H1 (cell line): Measurements from ENCODE around the gene GBF1. TPM values are rescaled to one million over a fixed set of nuclear protein-coding genes. Genes with fewer than 3 reads are reported as not detected.

ENCODE experiments used
- CTCF ChIA-PET: fragments of 300-600 bp; sonication (Branson Sonifier 250); formaldehyde crosslinking; loops from one replicate; lab custom pipeline; 2021; ENCODE audit not compliant: partially characterized antibody; lab: Charles Lee
- POLR2A ChIA-PET: fragments of 300-600 bp; sonication (Branson Sonifier 250); formaldehyde crosslinking; loops from one replicate; lab custom pipeline; 2021; ENCODE audit warnings: inconsistent platforms; ENCODE audit not compliant: partially characterized antibody; lab: Charles Lee
- DNase-seq, 2 experiments: peaks; one replicate each; pipeline versions ENCODE4 v3.0.0 to v3.0.0-alpha.2; 2010 to 2022; ENCODE audit warnings: low spot score in 2 of 2, low read depth in 1 of 2, mixed read lengths in 1 of 2
- FAIRE-seq: peaks from 2 replicates; lab custom pipeline; 2011; peaks lifted over from hg19 to GRCh38; lab: Jason Lieb, UNC
- H2AFZ ChIP-seq: 2 replicates; pipeline ENCODE4 v1.8.1; 2012; ENCODE audit warnings: low read length, inconsistent platforms
- H2AK5ac ChIP-seq: 2 replicates; pipeline ENCODE4 v1.6.1; 2013; ENCODE audit warnings: low read depth, low read length
- H2BK120ac ChIP-seq: replicated peaks from 2 replicates; pipeline ENCODE3; 2013; ENCODE audit warnings: low read depth, low read length, inconsistent platforms
- H2BK12ac ChIP-seq: 2 replicates; pipeline ENCODE4 v1.6.1; 2013; ENCODE audit warnings: low read depth, low read length
- H2BK15ac ChIP-seq: 2 replicates; pipeline ENCODE4 v1.6.1; 2013; ENCODE audit warnings: low read length
- H2BK20ac ChIP-seq: 2 replicates; pipeline ENCODE4 v1.6.1; 2013; ENCODE audit warnings: low read length
- H2BK5ac ChIP-seq: 2 replicates; pipeline ENCODE4 v1.6.1; 2013; ENCODE audit warnings: low read depth, low read length
- H3K14ac ChIP-seq: 2 replicates; pipeline ENCODE4 v1.6.1; 2013; ENCODE audit warnings: inconsistent platforms; ENCODE audit not compliant: insufficient read length
- H3K18ac ChIP-seq: 2 replicates; pipeline ENCODE4 v1.6.1; 2013; ENCODE audit warnings: low read length; ENCODE audit errors: extremely low read depth
- H3K23ac ChIP-seq: 2 replicates; pipeline ENCODE4 v1.6.1; 2013; ENCODE audit warnings: inconsistent platforms; ENCODE audit not compliant: insufficient read length
- H3K23me2 ChIP-seq: 2 replicates; pipeline ENCODE4 v1.6.1; 2013; ENCODE audit warnings: low read depth, low read length
- H3K27ac ChIP-seq: 2 replicates; pipeline ENCODE4 v1.6.1; 2011; ENCODE audit warnings: low read depth, low read length, inconsistent platforms
- H3K27me3 ChIP-seq, 4 experiments: replicated peaks in 1 of 4; 1 replicate in 1 of 4; 2 replicates in 3 of 4; pipeline versions ENCODE4 v1.6.1 to v1.8.1; 2011 to 2013; ENCODE audit warnings: low read length in 3 of 4, mild to moderate bottlenecking in 3 of 4, inconsistent platforms in 2 of 4, mixed read lengths in 2 of 4, moderate library complexity in 1 of 4; ENCODE audit not compliant: control insufficient read depth in 3 of 4, insufficient read depth in 3 of 4; ENCODE audit errors: extremely low read depth in 1 of 4
- H3K36me3 ChIP-seq, 4 experiments: 2 replicates each; pipeline versions ENCODE4 v1.6.1 to v1.8.1; 2011 to 2013; ENCODE audit warnings: mild to moderate bottlenecking in 4 of 4, low read length in 3 of 4, moderate library complexity in 2 of 4, control low read depth in 1 of 4, inconsistent platforms in 1 of 4; ENCODE audit not compliant: insufficient read depth in 4 of 4, control insufficient read depth in 2 of 4
- H3K4ac ChIP-seq: replicated peaks from 2 replicates; pipeline ENCODE3; 2013; ENCODE audit warnings: low read length, low read depth, mixed read lengths, inconsistent platforms; ENCODE audit not compliant: insufficient read length
- H3K4me1 ChIP-seq, 4 experiments: replicated peaks in 1 of 4; 1 replicate in 1 of 4; 2 replicates in 3 of 4; pipeline versions ENCODE4 v1.6.1 to v1.8.1; 2011 to 2013; ENCODE audit warnings: low read length in 3 of 4, inconsistent platforms in 2 of 4, mixed read lengths in 1 of 4; ENCODE audit not compliant: insufficient read depth in 4 of 4, control insufficient read depth in 3 of 4
- H3K4me2 ChIP-seq, 2 experiments: 2 replicates each; pipeline versions ENCODE4 v1.6.1 to v1.8.1; 2011 to 2013; ENCODE audit warnings: low read depth in 2 of 2, low read length in 2 of 2, control low read depth in 1 of 2, inconsistent platforms in 1 of 2, mild to moderate bottlenecking in 1 of 2; ENCODE audit not compliant: insufficient read depth in 1 of 2
- H3K4me3 ChIP-seq, 4 experiments: fragments of 200-600, 300-600 bp in 1 of 4; sonication (generic), shearing (Covaris generic), sonication (Bioruptor Twin) in 1 of 4; 2 replicates each; pipeline versions ENCODE4 v1.5.1 to v1.8.1; 2011 to 2016; ENCODE audit warnings: low read length in 4 of 4, low read depth in 3 of 4, control low read depth in 2 of 4, inconsistent platforms in 2 of 4, mild to moderate bottlenecking in 2 of 4, mixed read lengths in 1 of 4, moderate library complexity in 1 of 4; ENCODE audit not compliant: insufficient read depth in 2 of 4; ENCODE audit errors: extremely low read depth in 1 of 4
- H3K56ac ChIP-seq: replicated peaks from 2 replicates; pipeline ENCODE3; 2013; ENCODE audit warnings: low read depth, mild to moderate bottlenecking, mixed read lengths, low read length, inconsistent platforms; ENCODE audit not compliant: insufficient read length
- H3K79me1 ChIP-seq: 2 replicates; pipeline ENCODE4 v1.6.1; 2013; ENCODE audit warnings: low read depth, low read length, control low read depth
- H3K79me2 ChIP-seq, 2 experiments: 2 replicates each; pipeline versions ENCODE4 v1.6.1 to v1.8.1; 2012 to 2013; ENCODE audit warnings: low read length in 2 of 2, mild to moderate bottlenecking in 2 of 2, inconsistent platforms in 1 of 2; ENCODE audit not compliant: insufficient read depth in 2 of 2, control insufficient read depth in 1 of 2
- H3K9ac ChIP-seq, 4 experiments: replicated peaks in 1 of 4; 1 replicate in 1 of 4; 2 replicates in 3 of 4; pipeline versions ENCODE4 v1.6.1 to v1.8.1; 2011 to 2013; ENCODE audit warnings: low read depth in 3 of 4, low read length in 3 of 4, control low read depth in 2 of 4, mild to moderate bottlenecking in 2 of 4, moderate library complexity in 2 of 4, inconsistent platforms in 1 of 4; ENCODE audit errors: extremely low read depth in 1 of 4
- H3K9me3 ChIP-seq, 2 experiments: 2 replicates each; pipeline versions ENCODE4 v1.6.1 to v1.8.1; 2012 to 2013; ENCODE audit warnings: mild to moderate bottlenecking in 2 of 2, moderate library complexity in 2 of 2, control low read depth in 1 of 2, inconsistent platforms in 1 of 2, low read depth in 1 of 2, low read length in 1 of 2, mixed read lengths in 1 of 2; ENCODE audit not compliant: insufficient read depth in 2 of 2
- H4K20me1 ChIP-seq, 2 experiments: replicated peaks in 1 of 2; 2 replicates each; pipeline versions ENCODE3 to v1.8.1; 2011 to 2013; ENCODE audit warnings: inconsistent platforms in 2 of 2, low read length in 2 of 2, mild to moderate bottlenecking in 1 of 2; ENCODE audit not compliant: insufficient read depth in 2 of 2, control insufficient read depth in 1 of 2
- H4K5ac ChIP-seq: 2 replicates; pipeline ENCODE4 v1.6.1; 2013; ENCODE audit warnings: low read length, low read depth, mixed read lengths, inconsistent platforms; ENCODE audit not compliant: insufficient read length
- H4K8ac ChIP-seq: 2 replicates; pipeline ENCODE4 v1.8.0; 2013; ENCODE audit warnings: mild to moderate bottlenecking, moderate library complexity, low read length, inconsistent platforms; ENCODE audit not compliant: insufficient read depth; ENCODE audit errors: extremely low read depth
- H4K91ac ChIP-seq: replicated peaks from 2 replicates; pipeline ENCODE3; 2013; ENCODE audit warnings: low read length, mixed read lengths, inconsistent platforms; ENCODE audit not compliant: insufficient read length
- ASH2L ChIP-seq: fragments of 200-600, 300-600 bp; sonication (generic); IDR thresholded peaks from one replicate; pipeline ENCODE4 v1.7.1; 2017; ENCODE audit warnings: low read length
- BACH1 ChIP-seq: IDR thresholded peaks from 2 replicates; pipeline ENCODE4 v1.6.1; 2012; ENCODE audit warnings: low read length, improper control_type of control experiment
- EP300 ChIP-seq, 2 experiments: IDR thresholded peaks; 1 replicate in 1 of 2; 2 replicates in 1 of 2; pipeline ENCODE4 v1.6.1; 2011 to 2012; ENCODE audit warnings: low read depth in 2 of 2, low read length in 2 of 2, mild to moderate bottlenecking in 2 of 2, borderline replicate concordance in 1 of 2, inconsistent platforms in 1 of 2, moderate library complexity in 1 of 2
- FOSL1 ChIP-seq: IDR thresholded peaks from 2 replicates; pipeline ENCODE4 v1.6.1; 2011; ENCODE audit warnings: mild to moderate bottlenecking, low read depth, low read length, moderate library complexity; ENCODE audit not compliant: insufficient read depth
- HDAC6 ChIP-seq: IDR thresholded peaks from one replicate; pipeline ENCODE4 v1.7.1; 2012; ENCODE audit warnings: low read depth, mild to moderate bottlenecking, inconsistent platforms, low read length, moderate library complexity
- JUND ChIP-seq: IDR thresholded peaks from 2 replicates; pipeline ENCODE4 v1.6.1; 2011; ENCODE audit warnings: mild to moderate bottlenecking, improper control_type of control experiment, low read length
- NRF1 ChIP-seq: IDR thresholded peaks from 2 replicates; pipeline ENCODE4 v1.6.1; 2011; ENCODE audit warnings: mild to moderate bottlenecking, low read depth, low read length, improper control_type of control experiment
- SP2 ChIP-seq: IDR thresholded peaks from 2 replicates; pipeline ENCODE4 v1.6.1; 2012; ENCODE audit warnings: mild to moderate bottlenecking, low read length, inconsistent platforms
- SUZ12 ChIP-seq: fragments of 200-600 bp; sonication (generic); IDR thresholded peaks from 2 replicates; pipeline ENCODE4 v1.6.1; 2012; ENCODE audit warnings: mild to moderate bottlenecking, inconsistent platforms, low read length, moderate library complexity, mixed read lengths
- TEAD4 ChIP-seq: IDR thresholded peaks from 2 replicates; pipeline ENCODE4 v1.6.1; 2012; ENCODE audit warnings: low read depth, low read length, inconsistent platforms, mixed read lengths
- WGBS, 2 experiments: shearing (Covaris generic) in 1 of 2; methylation state at CpG; one replicate each; pipeline versions ENCODE4 v1.1.6 to v1.1.7; 2013 to 2015; ENCODE audit warnings: low lambda C conversion rate in 2 of 2, mixed read lengths in 2 of 2, inconsistent platforms in 1 of 2, low coverage in 1 of 2, missing lambda C conversion rate in 1 of 2; ENCODE audit not compliant: insufficient replicate concordance in 2 of 2, insufficient coverage in 1 of 2, insufficient read length in 1 of 2; ENCODE audit errors: extremely low coverage in 1 of 2, missing lambda C conversion rate in 1 of 2; 5-methylcytosine and 5-hydroxymethylcytosine counted together
- polyA plus RNA-seq, 7 experiments: library from polyadenylated mRNA; depleted of rRNA in 3 of 7; stranded (reverse) in 5 of 7; unstranded in 2 of 7; fragments of >200 nt in 5 of 7; fragments of 200-250 nt in 2 of 7; gene quantifications; 1 replicate in 5 of 7; 2 replicates in 1 of 7; 4 replicates in 1 of 7; pipeline versions ENCODE4 v1.2.1 to v1.2.3, GENCODE V29; 2011 to 2013; ENCODE audit warnings: missing spikeins in 2 of 7, mixed read lengths in 2 of 7
- total RNA-seq: library from RNA; stranded (reverse); fragmentation: NEBNext Ultra II Directional; extraction: Animal tissue kit (Norgen Biotek cat#: 25700); gene quantifications from 2 replicates; pipeline ENCODE4 v1.2.1, GENCODE V29; 2021

Gene GBF1
- total and polyA plus RNA-seq, 2 of the 8 experiments (the other 6 are each of a cell fraction or from before 2014, with no cell fraction given), result 11.0 to 25.5 TPM

DNA sequence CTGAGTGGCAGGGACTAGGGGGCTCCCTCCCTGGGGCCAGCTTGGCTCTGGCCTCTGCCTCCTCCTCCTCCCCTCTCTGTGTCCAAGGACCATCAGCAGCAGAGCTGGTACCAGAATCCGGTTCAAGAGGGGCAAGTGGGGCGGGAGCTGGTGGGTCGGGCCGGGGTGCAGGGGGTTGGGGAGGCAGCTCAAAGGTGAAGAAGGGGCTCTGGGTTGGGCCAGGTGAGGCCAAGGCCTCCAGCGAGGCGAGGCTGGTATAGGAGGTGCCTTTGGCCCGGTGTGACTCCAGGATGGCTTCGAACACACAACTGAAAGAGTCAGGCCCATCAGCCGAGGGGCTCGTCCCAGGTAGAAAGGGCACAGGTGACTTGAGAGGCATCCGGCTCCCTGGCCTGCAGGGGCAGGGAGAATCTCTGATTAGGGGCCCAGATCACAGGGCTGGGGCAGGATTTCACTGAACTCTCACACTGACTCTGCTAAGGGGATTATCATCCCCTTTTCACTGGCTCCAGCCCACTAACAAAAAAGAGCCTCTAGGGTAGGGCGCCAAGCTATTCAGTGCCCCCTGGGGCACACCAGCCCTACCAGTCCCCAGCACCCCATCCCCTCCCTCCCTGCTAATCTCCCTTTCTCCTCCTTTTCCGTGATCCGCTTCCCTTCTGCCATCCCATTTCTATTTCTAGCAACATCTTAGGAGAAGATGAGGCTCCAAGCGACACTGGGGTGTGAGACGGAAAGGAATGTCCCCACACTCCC, 168.7 kb downstream of the GBF1 start:
- no peaks in the 10 kb centered on the region for H4K20me1 ChIP-seq
- H2AK5ac ChIP-seq, result no peak overlapping the region
- H3K4me1 ChIP-seq, result peaks cover 13 to 38% (median 21%) of the 10 kb centered on the region in 4 experiments
- H4K5ac ChIP-seq, result no peak overlapping the region
- DNase-seq, result no peak
- H3K56ac ChIP-seq, result no peak overlapping the region
- H3K4me2 ChIP-seq, result no peak overlapping the region
- H2BK20ac ChIP-seq, result no peak overlapping the region
- no peak overlapping the region for H3K23ac ChIP-seq
- H3K14ac ChIP-seq, result no peak overlapping the region
- ChIA-PET CTCF (interaction anchor here (0.9 to 10.1 kb wide), 5 partner anchors 9 to 188 kb away, joined by 3 to 205 read pairs (median 22); partner anchors contain the start of gene NFKB2), POLR2A (interaction anchor here (1.7 to 4.9 kb wide), 2 partner anchors 8 to 18 kb away, joined by 6 to 51 read pairs; partner anchors contain the start of genes FBXL15 and NFKB2)
- 86% methylated on average over 12 of the region's 16 CpGs; no CpG with 5 or more reads in 1 of the 2 experiments for WGBS, 2 experiments
- no peak overlapping the region for H4K91ac ChIP-seq
- no peak overlapping the region for H3K18ac ChIP-seq
- no peaks in the 10 kb centered on the region for H3K79me1 ChIP-seq
- FAIRE-seq, result no peak
- H3K4ac ChIP-seq, result no peak overlapping the region
- no peak overlapping the region for H2BK12ac ChIP-seq
- H3K36me3 ChIP-seq, result no peaks in the 10 kb centered on the region
- H2AFZ ChIP-seq, result no peak overlapping the region
- H3K9ac ChIP-seq, result no peak overlapping the region
- no peak overlapping the region for H2BK5ac ChIP-seq
- H2BK120ac ChIP-seq, result no peak overlapping the region
- no peak overlapping the region for H3K27ac ChIP-seq
- H3K4me3 ChIP-seq, result no peak overlapping the region
- H2BK15ac ChIP-seq, result no peak overlapping the region
- H3K9me3 ChIP-seq, result no peaks in the 10 kb centered on the region
- H4K8ac ChIP-seq, result no peak overlapping the region
- no peaks in the 10 kb centered on the region for H3K79me2 ChIP-seq
- no peak for TF ChIP-seq JUND
- no peak for TF ChIP-seq HDAC6
- no peak for TF ChIP-seq FOSL1
- no peak for TF ChIP-seq SP2
- no peak for TF ChIP-seq BACH1
- no peak for TF ChIP-seq ASH2L
- no peak for TF ChIP-seq SUZ12
- no peak for TF ChIP-seq NRF1
- no peak for TF ChIP-seq TEAD4
- no peak for TF ChIP-seq EP300 (IDR thresholded peaks at IDR 0.05; ENCODE audit: borderline replicate concordance in 1 of 2, low read depth in 2 of 2, low read length in 2 of 2)
- H3K23me2 ChIP-seq, result peaks cover 27% of the 10 kb centered on the region
- peaks cover 13 to 34% (median 34%) of the 10 kb centered on the region in 4 experiments for H3K27me3 ChIP-seq
